GM19351 (cell line): Measurements from ENCODE around the gene IGSF6.
"Not testable (repeated sequence)": the region's sequence is repeated elsewhere in the genome, so short reads cannot be mapped to it uniquely, and the experiment has no call there.

Experiments used
- ATAC-seq: cut with Tn5 transposase; IDR thresholded peaks from one replicate; pipeline ENCODE4 v1.9.1; 2021; ENCODE audit warnings: mild to moderate bottlenecking, moderate library complexity; ENCODE audit not compliant: unreplicated experiment

Gene IGSF6

DNA sequence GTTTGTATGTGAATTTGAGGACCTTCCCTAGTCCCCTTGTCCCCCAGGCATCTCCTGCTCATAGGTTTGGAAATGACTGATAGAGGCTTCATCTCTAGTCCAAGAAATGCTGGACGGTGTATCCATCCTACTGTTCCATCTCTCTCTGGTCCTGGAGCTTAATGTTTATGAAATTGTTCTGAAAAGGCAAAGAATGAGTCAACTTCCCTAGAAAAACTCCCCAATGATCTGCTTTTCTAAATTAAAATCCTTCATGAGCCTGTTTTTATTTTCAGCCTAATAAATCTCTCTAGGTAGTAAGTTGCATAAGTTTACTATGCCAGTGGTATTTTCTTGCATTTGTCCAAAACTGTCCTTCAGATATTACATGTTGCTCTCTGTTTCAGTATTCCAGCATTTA lies 2.1 kb upstream of the IGSF6 start:
- no peak for ATAC-seq

- no peak for ATAC-seq
These were observed 1.2 kb upstream of the IGSF6 start for GRCh38 chr16:21653571-21653970.

DNA sequence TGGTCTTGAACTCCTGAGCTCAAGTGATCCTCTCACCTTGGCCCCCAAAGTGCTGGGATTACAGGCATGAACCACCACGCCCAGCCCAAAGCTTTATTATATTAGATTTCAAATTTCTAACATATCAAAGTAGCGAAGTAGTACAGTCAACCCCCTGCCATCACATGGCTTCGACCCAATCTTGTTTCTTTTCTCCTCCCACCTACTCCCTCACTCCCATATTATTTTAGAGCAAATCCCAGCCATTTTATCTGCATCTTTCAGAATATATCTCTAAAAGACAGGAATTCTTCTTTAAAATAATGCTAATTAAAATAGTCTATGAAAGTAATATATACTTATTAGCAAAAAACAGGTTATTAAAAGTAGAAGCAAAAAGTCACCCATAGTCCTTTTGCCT lies 893 bp downstream of the IGSF6 start:
- no peak for ATAC-seq

GRCh38 chr16:21650521-21650920 lies 1.9 kb downstream of the IGSF6 start:
- ATAC-seq: no peak

- not testable (repeated sequence) for ATAC-seq
These were observed 2.5 kb downstream of the IGSF6 start for GRCh38 chr16:21649826-21650406.

DNA sequence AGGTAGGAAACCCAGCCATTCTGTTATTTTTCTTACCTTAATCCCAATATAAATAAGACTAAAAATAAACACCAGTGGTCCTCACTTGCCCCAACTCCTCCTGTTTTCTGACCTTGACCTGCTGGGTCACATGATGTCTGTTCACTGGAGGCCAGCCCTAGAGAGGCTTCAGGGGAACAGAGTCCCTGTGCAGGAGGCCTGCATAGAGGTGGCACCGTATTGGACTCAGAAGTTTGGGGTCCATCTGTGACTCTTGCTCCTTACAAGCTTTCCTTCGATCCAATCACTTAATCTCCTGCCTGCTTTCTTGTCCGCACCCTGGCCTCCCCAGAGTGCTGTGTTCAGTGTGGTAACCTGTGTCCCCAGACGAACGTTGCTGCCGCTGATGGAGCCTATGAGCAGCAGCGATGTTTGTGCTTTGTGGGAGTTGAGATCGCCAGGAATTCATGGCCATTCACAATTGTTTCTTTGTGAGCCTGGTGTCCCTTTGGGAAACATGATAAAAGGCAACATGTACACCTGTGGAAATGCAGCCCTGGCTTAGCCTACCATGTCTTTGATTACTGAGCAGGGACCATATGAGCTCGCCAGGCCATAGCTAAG lies 4.7 kb downstream of the IGSF6 start:
- ATAC-seq: peak; percentile 7

DNA sequence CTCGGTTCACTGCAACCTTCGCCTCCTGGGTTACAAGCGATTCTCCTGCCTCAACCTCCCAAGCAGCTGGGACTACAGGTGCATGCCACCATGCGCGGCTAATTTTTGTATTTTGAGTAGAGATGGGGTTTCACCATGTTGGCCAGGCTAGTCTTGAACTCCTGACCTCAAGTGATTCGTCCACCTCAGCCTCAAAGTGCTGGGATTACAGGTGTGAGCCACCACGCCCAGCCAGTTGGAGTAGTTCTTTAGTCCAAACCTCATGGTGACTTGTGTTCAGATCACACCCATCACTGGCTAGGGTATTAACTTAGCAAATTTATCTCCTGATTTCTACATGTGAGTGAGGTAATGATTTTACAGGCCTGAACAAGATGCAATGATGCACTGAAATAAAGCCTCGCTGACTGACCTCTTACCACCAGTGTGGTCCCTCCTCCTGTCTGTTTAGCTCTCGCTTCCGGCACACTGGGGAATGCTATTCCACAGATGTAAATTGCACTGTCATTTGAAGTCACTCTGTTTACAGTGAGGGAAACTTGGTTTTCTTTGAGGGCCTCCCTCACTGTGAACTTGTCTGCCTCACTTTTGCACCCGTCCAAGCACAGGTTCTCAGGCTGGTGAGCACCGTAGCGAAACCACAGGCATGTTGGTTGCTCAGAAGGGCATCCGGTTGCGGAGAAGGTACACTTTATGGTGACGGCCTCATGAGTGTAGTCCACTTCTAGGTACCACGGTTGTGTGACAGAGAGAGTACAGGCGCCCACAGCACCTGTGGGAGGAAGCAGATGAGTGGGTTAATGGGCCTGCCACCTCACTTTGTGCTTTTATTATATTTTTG lies 5.5 kb downstream of the IGSF6 start:
- ATAC-seq: peak; percentile 86

DNA sequence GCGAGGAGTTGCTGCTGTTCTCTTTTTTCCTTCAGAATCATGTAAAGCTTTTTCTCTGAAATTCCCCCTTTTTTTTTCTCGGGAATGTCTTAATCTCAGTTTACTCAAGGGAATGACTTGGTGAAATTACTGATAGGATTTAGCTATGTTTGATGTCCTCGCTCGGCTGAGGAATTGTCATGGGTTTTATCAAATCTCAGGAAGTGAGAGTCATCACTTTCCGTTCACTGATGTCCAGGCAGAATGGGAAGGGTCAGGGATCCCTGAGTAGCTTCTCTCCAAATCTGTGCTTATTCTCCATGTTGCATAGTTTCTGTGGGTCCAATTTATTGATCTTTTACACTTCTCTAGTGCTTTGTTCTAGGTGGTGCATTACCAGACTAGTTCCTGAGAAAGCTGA lies 6.3 kb downstream of the IGSF6 start:
- no peak for ATAC-seq

GRCh38 chr16:21645261-21645721 lies 7.1 kb downstream of the IGSF6 start:
- ATAC-seq: no peak

- no peak for ATAC-seq
These were observed 7.7 kb downstream of the IGSF6 start for GRCh38 chr16:21644674-21645073.

DNA sequence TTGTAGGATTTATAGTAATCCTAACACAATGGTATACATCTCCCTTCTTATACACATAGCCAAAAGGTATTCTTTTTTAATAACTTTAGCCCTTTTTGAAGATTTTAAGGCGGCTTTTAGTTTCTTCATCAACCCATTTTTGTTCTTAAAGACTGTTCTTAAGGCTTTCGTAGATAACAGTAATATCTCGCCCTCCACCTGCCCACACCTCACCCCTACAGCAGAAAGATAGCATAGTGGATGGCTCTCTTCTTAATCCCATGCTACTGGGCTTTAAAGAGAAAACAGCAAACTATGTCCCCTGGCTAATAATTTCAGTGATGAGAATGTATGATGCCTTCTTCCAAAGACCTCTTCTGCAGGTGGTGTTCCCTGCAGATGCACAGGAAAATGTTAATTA lies 8.6 kb downstream of the IGSF6 start:
- ATAC-seq: no peak

DNA sequence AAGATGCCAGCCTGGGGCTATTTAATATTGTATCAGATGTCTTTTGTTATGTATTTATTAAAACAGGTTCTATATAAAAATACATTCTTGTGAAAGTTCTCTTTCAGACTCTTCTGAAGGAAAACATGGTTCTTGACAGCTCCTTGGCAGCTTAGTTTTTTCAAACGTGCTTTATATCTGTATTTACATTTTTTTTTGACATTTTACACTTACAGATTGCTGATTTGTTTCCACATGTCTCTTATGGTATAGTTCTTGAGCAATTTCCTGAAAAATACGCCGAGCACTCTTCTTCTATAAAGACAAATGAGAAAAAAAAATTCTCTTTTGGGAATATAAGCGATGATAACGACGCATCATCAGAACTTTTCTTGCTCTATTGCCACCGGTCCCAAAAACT lies 9.5 kb downstream of the IGSF6 start:
- no peak for ATAC-seq

- ATAC-seq: no peak
These were observed 10.5 kb downstream of the IGSF6 start for GRCh38 chr16:21641916-21642315.

- ATAC-seq: no peak
These were observed 12.9 kb downstream of the IGSF6 start for GRCh38 chr16:21639493-21639892.

DNA sequence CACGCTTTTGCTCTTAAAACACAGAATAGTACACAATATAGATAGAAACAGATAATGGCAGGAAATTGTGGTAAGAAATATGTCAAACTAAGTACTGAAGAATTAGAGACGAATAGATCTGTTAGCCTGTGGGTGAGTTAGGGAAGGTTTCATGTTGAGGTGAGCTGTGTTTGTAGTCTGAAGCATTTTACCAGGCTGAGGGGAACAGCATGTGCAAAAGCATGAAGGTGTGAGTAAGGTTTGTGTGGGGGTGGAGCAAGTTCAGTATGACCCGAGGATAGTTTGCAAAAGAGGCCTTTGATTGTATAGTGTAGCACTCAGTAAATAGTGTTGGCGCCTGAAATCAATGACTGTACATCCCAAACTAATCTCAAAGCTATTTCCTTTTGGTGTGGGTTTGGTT lies 13.8 kb downstream of the IGSF6 start:
- ATAC-seq: no peak

DNA sequence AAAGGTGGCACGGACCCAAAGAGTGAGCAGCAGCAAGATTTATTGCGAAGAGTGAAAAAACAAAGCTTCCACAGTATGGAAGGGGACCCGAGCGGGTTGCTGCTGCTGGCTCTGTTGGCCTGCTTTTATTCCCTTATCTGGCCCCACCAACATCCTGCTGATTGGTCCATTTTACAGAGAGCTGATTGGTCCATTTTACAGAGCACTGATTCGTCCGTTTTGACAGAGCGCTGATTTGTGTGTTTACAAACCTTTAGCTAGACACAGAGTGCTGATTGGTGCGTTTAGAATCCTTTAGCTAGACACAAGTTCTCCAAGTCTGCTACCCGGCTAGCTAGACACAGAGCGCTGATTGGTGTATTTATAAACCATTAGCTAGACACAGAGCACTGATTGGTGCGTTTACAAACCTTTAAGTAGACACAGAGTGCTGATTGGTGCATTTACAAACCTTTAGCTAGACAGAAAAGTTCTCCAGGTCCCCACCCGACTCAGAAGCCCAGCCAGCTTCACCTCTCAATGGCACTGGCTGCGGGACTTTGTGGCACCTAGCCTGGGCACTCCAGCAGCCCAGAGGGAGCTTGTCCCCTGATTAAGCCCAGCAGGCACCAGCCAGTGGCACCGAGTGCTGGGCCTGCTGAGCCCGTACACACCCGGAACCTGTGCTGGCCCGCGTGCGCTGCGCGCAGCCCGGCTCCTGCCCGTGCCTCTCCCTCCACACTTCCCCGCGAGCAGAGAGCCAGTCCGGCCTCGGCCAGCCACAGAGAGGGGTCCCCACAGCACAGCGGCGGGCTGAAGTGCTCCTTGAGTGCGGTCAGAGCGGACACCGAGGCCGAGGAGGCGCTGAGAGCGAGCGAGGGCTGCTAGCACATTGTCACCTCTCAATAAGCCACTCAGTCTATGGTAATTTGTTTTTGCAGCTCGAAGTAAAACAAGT lies 15.1 kb downstream of the IGSF6 start:
- no peak for ATAC-seq

DNA sequence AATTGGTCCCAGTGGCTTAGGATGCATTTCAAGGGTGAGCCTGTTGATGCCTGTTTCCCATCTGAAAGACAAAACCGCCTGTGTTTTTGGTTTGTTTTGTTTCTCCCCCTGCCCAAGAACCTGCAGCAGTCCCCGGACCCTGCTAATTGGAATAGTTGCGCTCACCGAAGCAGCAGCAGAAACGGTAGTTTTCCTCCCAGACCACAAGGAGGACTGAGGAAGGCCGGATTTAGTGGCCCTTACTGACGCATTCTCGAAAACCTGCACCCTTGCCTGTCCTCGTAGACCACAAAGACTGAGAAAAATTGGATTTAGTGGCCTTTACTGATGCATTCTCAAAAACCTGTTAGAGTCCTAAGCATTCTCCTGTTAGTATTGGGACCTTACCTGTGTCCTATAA lies 16.7 kb downstream of the IGSF6 start:
- ATAC-seq: not testable (repeated sequence)

DNA sequence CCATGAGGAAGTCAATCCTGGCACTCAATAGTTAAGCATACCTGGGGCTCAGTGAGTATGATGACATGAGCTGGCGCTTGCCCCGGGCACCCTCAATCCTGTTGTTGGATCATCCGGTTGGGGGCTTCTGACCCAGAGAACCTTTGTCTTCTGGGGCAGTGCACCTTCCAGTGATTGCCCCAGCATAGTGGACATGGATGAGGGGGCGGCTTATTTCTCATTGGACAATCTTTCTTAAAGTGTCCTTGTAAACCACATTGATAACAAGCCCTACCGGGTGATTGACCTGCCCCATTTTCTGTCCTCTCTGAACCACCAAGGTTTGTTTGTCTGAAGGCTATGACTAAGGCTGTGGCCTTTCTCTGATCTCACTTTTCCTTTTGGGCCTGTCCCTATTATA lies 18.2 kb downstream of the IGSF6 start:
- ATAC-seq: no peak

GRCh38 chr16:21631951-21632575 lies 20.3 kb downstream of the IGSF6 start:
- not testable (repeated sequence) for ATAC-seq

DNA sequence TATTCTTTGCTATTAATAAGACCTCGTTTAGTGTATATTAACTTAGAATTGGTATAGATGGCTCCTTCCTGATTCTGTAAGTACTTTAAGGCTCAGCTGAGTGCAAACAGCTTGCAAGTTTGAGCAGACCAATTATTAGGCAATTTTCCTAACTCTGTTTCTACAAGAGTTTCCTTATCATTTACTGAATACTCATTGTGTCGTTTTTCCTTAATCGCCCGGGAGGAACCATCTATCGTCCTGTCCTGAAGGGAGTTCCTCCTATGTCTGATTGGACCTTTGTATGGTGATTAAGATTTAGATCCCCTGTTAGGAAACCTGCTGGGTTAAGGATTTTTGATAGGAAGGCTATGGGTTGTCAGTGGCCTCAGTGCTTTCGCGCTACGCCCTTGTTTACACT lies 21.0 kb downstream of the IGSF6 start:
- not testable (repeated sequence) for ATAC-seq
